ENCODE results near the gene TMPRSS9.
A peak's percentile ranks its signal among the peaks of the same experiment; 100 is the strongest.

TMPRSS9 gene

DNA sequence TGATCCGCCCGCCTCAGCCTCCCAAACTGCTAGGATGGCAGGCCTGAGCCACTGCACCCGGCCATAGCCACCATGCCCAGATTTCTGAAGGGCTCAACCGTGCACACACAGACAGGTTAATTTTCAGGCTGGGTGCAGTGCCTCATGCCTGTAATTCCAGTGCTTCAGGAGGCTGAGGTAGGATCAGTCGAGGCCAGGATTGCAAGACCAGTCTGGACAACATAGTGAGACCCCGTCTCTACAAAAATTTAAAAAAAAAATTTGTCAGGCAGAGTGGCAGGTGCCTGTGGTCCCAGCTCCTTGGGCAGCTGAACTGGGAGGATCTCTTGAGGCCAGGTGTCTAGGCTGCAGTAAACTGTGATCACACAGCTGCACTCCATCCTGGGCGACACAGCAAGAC, 59.7 kb downstream of the TMPRSS9 start:
- TF ChIP-seq, protein P1, sequence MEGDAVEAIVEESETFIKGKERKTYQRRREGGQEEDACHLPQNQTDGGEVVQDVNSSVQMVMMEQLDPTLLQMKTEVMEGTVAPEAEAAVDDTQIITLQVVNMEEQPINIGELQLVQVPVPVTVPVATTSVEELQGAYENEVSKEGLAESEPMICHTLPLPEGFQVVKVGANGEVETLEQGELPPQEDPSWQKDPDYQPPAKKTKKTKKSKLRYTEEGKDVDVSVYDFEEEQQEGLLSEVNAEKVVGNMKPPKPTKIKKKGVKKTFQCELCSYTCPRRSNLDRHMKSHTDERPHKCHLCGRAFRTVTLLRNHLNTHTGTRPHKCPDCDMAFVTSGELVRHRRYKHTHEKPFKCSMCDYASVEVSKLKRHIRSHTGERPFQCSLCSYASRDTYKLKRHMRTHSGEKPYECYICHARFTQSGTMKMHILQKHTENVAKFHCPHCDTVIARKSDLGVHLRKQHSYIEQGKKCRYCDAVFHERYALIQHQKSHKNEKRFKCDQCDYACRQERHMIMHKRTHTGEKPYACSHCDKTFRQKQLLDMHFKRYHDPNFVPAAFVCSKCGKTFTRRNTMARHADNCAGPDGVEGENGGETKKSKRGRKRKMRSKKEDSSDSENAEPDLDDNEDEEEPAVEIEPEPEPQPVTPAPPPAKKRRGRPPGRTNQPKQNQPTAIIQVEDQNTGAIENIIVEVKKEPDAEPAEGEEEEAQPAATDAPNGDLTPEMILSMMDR (conservative IDR thresholded peaks at IDR 0.05; ENCODE audit: low read depth, low read length): no peak
- no peak for DNase-seq (ENCODE audit: low read depth)
- H3K4me3 ChIP-seq (ENCODE audit: low read length): no peak overlapping the region

DNA sequence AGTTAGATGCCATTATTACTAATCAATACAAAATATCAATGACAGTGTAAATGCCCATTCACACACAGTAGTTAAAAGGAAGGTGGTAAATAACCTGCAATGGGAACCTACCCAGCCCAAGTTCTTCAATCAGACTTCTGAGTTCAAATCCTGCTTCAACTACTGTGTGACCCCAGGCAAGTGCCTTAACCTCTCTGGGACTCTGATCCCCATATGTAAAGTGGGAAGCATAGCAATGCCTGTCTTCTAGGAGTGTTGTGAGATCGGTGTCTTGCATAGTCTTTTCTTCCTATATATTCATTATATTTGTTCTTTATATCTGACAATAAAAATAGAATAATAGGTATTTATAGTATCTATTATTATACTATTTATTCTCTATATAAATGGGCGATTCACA, 60.4 kb downstream of the TMPRSS9 start:
- no peak overlapping the region for H3K4me3 ChIP-seq (ENCODE audit: low read length)
- TF ChIP-seq, protein P1 (conservative IDR thresholded peaks at IDR 0.05; ENCODE audit: low read depth, low read length): no peak
- no peak for DNase-seq (ENCODE audit: low read depth)

DNA sequence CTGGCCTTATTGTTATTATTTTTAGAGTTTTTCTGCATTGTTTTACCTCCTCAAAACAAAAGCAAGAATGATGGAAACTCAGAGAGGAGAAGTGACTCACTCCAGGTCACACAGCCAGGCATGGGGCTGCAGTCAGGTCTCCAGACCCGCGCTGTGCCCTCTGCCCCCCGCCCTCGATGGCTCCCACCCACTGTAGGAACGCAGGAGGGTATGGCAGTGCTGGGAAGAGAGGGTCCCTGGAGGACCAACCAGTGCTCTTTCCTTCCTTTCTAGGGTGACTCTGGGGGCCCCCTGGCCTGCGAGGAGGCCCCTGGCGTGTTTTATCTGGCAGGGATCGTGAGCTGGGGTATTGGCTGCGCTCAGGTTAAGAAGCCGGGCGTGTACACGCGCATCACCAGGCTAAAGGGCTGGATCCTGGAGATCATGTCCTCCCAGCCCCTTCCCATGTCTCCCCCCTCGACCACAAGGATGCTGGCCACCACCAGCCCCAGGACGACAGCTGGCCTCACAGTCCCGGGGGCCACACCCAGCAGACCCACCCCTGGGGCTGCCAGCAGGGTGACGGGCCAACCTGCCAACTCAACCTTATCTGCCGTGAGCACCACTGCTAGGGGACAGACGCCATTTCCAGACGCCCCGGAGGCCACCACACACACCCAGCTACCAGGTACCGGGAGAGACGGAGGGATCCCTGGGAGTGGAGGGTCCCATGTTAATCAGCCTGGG, 61.7 kb downstream of the TMPRSS9 start:
- no peak overlapping the region for H3K4me3 ChIP-seq (ENCODE audit: low read length)
- TF ChIP-seq, protein P1 (conservative IDR thresholded peaks at IDR 0.05; ENCODE audit: low read depth, low read length): no peak

DNA sequence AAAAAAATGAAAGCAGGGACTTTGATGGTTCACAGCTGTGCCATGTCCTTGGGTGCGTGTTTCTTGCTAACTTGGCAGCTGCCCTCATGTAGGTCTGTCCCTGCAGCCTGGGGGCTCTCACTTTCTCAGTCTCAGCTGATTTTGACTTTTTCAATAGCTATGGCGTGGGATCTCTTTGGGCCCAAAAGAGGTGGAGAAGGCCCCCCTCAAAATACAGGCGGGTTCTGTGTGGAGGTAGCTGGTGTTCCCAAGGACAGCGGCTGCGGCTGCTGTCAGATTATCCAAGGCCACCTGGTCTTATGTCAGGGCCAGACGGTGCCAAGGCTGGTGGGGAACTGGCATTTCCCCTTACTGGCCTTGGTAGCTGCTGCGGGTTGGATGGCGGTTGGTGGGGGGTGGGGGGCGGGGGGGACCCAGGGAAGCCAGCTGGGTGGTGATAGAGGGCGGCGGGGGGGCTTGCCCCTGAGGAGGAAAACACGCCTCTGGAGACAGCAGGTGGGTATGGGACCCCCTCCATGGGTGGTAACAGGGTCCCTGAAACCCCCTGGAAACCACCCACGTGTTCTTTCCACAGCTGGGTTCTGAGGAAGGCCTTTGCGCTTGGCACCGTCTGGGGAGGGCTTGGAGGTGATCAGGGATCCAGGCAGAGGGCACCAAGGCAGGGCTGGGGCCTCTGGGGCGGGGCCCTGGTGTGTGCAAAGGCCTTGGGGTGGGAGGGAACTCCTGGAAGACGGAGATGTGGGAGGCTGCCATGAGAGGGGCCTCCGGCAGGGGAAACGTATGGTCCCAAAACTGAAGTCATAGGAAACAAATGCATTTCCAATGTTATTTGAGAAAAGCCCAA, 63.2 kb downstream of the TMPRSS9 start:
- DNase-seq (ENCODE audit: low read depth): no peak
- no peak overlapping the region for H3K4me3 ChIP-seq (ENCODE audit: low read length)
- TF ChIP-seq, protein P1 (conservative IDR thresholded peaks at IDR 0.05; ENCODE audit: low read depth, low read length): no peak

More for the DNA sequence above, 61.7 kb downstream of the TMPRSS9 start:
- DNase-seq (ENCODE audit: low read depth): no peak

DNA sequence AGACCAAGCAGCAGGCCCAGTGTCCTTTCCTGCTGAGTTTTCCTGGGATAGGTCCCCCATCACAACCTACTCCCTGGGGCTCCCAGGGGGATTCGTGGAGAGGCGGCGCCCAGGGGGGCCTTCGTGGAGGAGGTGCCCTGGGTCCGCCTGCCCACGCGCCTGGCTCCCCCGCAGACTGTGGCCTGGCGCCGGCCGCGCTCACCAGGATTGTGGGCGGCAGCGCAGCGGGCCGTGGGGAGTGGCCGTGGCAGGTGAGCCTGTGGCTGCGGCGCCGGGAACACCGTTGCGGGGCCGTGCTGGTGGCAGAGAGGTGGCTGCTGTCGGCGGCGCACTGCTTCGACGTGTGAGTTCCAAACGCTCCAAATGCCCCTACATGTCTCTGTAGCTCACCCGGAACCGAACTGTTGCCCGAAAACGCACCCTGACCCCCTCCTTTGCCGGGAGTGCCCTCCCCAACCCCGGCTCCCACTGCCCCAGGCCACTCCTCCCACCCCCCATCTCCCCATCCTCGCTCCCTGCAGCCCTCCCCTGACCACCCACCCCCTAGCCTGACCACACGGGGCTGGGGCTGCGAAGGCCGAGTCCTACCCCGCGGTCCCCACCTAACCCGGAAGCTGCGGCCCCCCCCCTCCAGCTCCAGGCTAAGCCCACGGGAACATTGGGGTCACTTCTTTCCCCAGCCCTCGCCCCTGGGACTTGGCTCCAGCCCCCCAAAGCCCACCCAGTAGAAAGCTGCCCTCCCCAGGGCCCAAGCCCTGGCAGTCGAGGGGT, 64.0 kb downstream of the TMPRSS9 start:
- TF ChIP-seq, protein P1 (conservative IDR thresholded peaks at IDR 0.05; ENCODE audit: low read depth, low read length): no peak
- H3K4me3 ChIP-seq (ENCODE audit: low read length): no peak overlapping the region
- DNase-seq (ENCODE audit: low read depth): no peak

DNA sequence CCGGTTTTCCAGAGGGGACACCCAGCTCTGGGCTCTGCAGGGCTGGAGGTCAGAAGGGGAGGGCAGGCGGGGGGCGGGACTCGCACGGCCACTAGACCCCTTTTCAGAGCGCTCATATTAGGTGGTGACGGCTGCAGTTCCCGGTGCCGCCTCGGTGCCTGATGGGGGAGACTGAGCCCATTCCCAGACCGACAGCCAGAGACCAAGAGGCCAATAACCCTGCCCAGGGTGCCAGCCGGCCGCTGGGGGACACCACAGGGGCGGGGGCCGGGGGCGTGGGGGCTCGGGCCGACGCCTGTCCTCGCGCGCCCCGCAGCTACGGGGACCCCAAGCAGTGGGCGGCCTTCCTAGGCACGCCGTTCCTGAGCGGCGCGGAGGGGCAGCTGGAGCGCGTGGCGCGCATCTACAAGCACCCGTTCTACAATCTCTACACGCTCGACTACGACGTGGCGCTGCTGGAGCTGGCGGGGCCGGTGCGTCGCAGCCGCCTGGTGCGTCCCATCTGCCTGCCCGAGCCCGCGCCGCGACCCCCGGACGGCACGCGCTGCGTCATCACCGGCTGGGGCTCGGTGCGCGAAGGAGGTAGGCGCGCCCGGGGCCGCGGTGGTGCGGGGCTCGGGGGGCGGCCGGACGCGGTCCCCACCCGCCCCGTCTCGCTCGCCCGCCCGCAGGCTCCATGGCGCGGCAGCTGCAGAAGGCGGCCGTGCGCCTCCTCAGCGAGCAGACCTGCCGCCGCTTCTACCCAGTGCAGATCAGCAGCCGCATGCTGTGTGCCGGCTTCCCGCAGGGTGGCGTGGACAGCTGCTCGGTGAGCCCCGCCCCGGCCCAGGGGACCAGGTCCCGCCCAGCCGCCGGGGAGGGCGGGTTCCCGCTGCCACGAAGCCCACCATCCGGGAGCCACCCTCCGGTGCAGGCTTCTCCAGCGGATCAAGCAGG, 64.9 kb downstream of the TMPRSS9 start:
- TF ChIP-seq, protein P1 (conservative IDR thresholded peaks at IDR 0.05; ENCODE audit: low read depth, low read length): peak; percentile 42
- H3K4me3 ChIP-seq (ENCODE audit: low read length): no peak overlapping the region
- DNase-seq (ENCODE audit: low read depth): no peak
